H9 (cell line): ENCODE measurements around the gene KCNE4. TPM values are rescaled to one million over a fixed set of nuclear protein-coding genes. Genes with fewer than 3 reads are reported as not detected.

Experiments
- DNase-seq: peaks from one replicate; pipeline ENCODE4 v3.0.0-alpha.2; 2017
- H2AFZ ChIP-seq: one replicate; pipeline ENCODE4 v1.6.1; 2013; ENCODE audit warnings: mild to moderate bottlenecking, low read length, control low read depth, moderate library complexity
- H2AK5ac ChIP-seq: 2 replicates; pipeline ENCODE4 v1.6.1; 2013; ENCODE audit warnings: low read length, control low read depth, mixed read lengths; ENCODE audit not compliant: insufficient read length
- H2BK120ac ChIP-seq: one replicate; pipeline ENCODE4 v1.6.1; 2013; ENCODE audit warnings: low read depth, mild to moderate bottlenecking, low read length, control low read depth, inconsistent platforms; ENCODE audit not compliant: poor library complexity, severe bottlenecking
- H2BK12ac ChIP-seq: 2 replicates; pipeline ENCODE4 v1.6.1; 2013; ENCODE audit warnings: low read length, control low read depth, mixed read lengths, low read depth; ENCODE audit not compliant: insufficient read length
- H2BK15ac ChIP-seq: 2 replicates; pipeline ENCODE4 v1.6.1; 2013; ENCODE audit warnings: low read depth, low read length, control low read depth
- H2BK20ac ChIP-seq: one replicate; pipeline ENCODE4 v1.6.1; 2013; ENCODE audit warnings: low read depth, mild to moderate bottlenecking, low read length, control low read depth, inconsistent platforms; ENCODE audit not compliant: poor library complexity, severe bottlenecking
- H2BK5ac ChIP-seq: 2 replicates; pipeline ENCODE4 v1.6.1; 2013; ENCODE audit warnings: low read length, control low read depth, mixed read lengths; ENCODE audit not compliant: insufficient read length
- H3K14ac ChIP-seq: 2 replicates; pipeline ENCODE4 v1.6.1; 2013; ENCODE audit warnings: low read length, control low read depth; ENCODE audit not compliant: insufficient read depth
- H3K18ac ChIP-seq: 2 replicates; pipeline ENCODE4 v1.6.1; 2013; ENCODE audit warnings: low read depth, mild to moderate bottlenecking, mixed read lengths, low read length, control low read depth; ENCODE audit not compliant: insufficient read length
- H3K23ac ChIP-seq: 2 replicates; pipeline ENCODE4 v1.6.1; 2013; ENCODE audit warnings: low read length, control low read depth, mixed read lengths, low read depth; ENCODE audit not compliant: insufficient read length
- H3K23me2 ChIP-seq: 2 replicates; pipeline ENCODE4 v1.6.1; 2013; ENCODE audit warnings: low read depth, mild to moderate bottlenecking, mixed read lengths, low read length, control low read depth; ENCODE audit not compliant: insufficient read length, poor library complexity, severe bottlenecking
- H3K27ac ChIP-seq: 2 replicates; pipeline ENCODE4 v1.5.1; 2013; ENCODE audit warnings: low read length, control low read depth, mixed read lengths, low read depth; ENCODE audit not compliant: insufficient read length
- H3K27me3 ChIP-seq: 2 replicates; pipeline ENCODE4 v1.6.1; 2013; ENCODE audit warnings: low read length, control low read depth, inconsistent platforms; ENCODE audit not compliant: insufficient read depth
- H3K4ac ChIP-seq: 2 replicates; pipeline ENCODE4 v1.6.1; 2013; ENCODE audit warnings: low read depth, mild to moderate bottlenecking, control low read depth, inconsistent platforms, low read length, moderate library complexity
- H3K4me1 ChIP-seq: 2 replicates; pipeline ENCODE4 v1.6.1; 2013; ENCODE audit warnings: low read length, control low read depth, inconsistent platforms; ENCODE audit not compliant: insufficient read depth
- H3K4me2 ChIP-seq: 2 replicates; pipeline ENCODE4 v1.6.1; 2013; ENCODE audit warnings: low read length, control low read depth, mixed read lengths; ENCODE audit not compliant: insufficient read length, insufficient read depth
- H3K56ac ChIP-seq: 2 replicates; pipeline ENCODE4 v1.6.1; 2013; ENCODE audit warnings: low read depth, mild to moderate bottlenecking, mixed read lengths, low read length, control low read depth; ENCODE audit not compliant: insufficient read length
- H3K79me1 ChIP-seq: 2 replicates; pipeline ENCODE4 v1.6.1; 2013; ENCODE audit warnings: low read depth, mild to moderate bottlenecking, moderate library complexity, low read length, control low read depth, inconsistent platforms; ENCODE audit not compliant: insufficient read depth, poor library complexity, severe bottlenecking
- H3K79me2 ChIP-seq: 2 replicates; pipeline ENCODE4 v1.6.1; 2013; ENCODE audit warnings: low read length, control low read depth, inconsistent platforms; ENCODE audit not compliant: insufficient read depth
- H3K9ac ChIP-seq: 2 replicates; pipeline ENCODE4 v1.6.1; 2013; ENCODE audit warnings: low read length, control low read depth, mixed read lengths; ENCODE audit not compliant: insufficient read length; ENCODE audit errors: extremely low read depth
- H3K9me3 ChIP-seq: one replicate; pipeline ENCODE4 v1.6.1; 2013; ENCODE audit warnings: low read depth, low read length, inconsistent platforms; ENCODE audit not compliant: control insufficient read depth
- H3T11ph ChIP-seq: one replicate; pipeline ENCODE4 v1.6.1; 2013; ENCODE audit warnings: mild to moderate bottlenecking, low read length, control low read depth, inconsistent platforms
- H4K20me1 ChIP-seq: one replicate; pipeline ENCODE4 v1.6.1; 2013; ENCODE audit not compliant: control insufficient read depth, insufficient read length, insufficient read depth
- H4K5ac ChIP-seq: 2 replicates; pipeline ENCODE4 v1.6.1; 2013; ENCODE audit warnings: low read depth, mild to moderate bottlenecking, mixed read lengths, low read length, control low read depth; ENCODE audit not compliant: insufficient read length
- H4K8ac ChIP-seq: replicated peaks from 2 replicates; pipeline ENCODE4 v1.6.1; 2013; ENCODE audit warnings: low read length, control low read depth, mixed read lengths, low read depth; ENCODE audit not compliant: insufficient read length
- H4K91ac ChIP-seq: 2 replicates; pipeline ENCODE4 v1.6.1; 2013; ENCODE audit warnings: low read depth, mild to moderate bottlenecking, moderate library complexity, mixed read lengths, low read length, control low read depth; ENCODE audit not compliant: insufficient read length
- H3K27ac Mint-ChIP-seq, 3 experiments: 2 replicates in 2 of 3; 3 replicates in 1 of 3; pipeline ENCODE4 v1.8.0; 2020 to 2021; ENCODE audit warnings: mixed read lengths in 3 of 3, mild to moderate bottlenecking in 1 of 3, moderate library complexity in 1 of 3
- H3K27me3 Mint-ChIP-seq: 2 replicates; pipeline ENCODE4 v1.8.0; 2021; ENCODE audit warnings: low read depth, mild to moderate bottlenecking, moderate library complexity, mixed read lengths
- H3K36me3 Mint-ChIP-seq, 3 experiments: 2 replicates in 2 of 3; 3 replicates in 1 of 3; pipeline ENCODE4 v1.8.0; 2020 to 2021; ENCODE audit warnings: low read depth in 3 of 3, mixed read lengths in 3 of 3; ENCODE audit not compliant: insufficient read depth in 1 of 3
- H3K4me1 Mint-ChIP-seq, 2 experiments: 2 replicates each; pipeline ENCODE4 v1.8.0; 2020; ENCODE audit warnings: mixed read lengths in 2 of 2
- H3K4me3 Mint-ChIP-seq, 2 experiments: 2 replicates in 1 of 2; 3 replicates in 1 of 2; pipeline ENCODE4 v1.8.0; 2020 to 2021; ENCODE audit warnings: mild to moderate bottlenecking in 2 of 2, mixed read lengths in 2 of 2, moderate library complexity in 1 of 2
- H3K9me3 Mint-ChIP-seq, 2 experiments: 2 replicates in 1 of 2; 3 replicates in 1 of 2; pipeline ENCODE4 v1.8.0; 2020; ENCODE audit warnings: mild to moderate bottlenecking in 2 of 2, mixed read lengths in 2 of 2, moderate library complexity in 1 of 2
- CTCF ChIP-seq: fragments of 200-600 bp; sonication (generic); conservative IDR thresholded peaks from 3 replicates; pipeline ENCODE4 v1.8.0; 2021; ENCODE audit warnings: antibody characterized with exemption, mild to moderate bottlenecking
- WGBS: extraction: QIAGEN DNeasy Blood & Tissue Kit; methylation state at CpG from one replicate; pipeline ENCODE4 v1.1.7; 2013; ENCODE audit warnings: missing lambda C conversion rate, low lambda C conversion rate, mixed read lengths; ENCODE audit not compliant: insufficient read length; ENCODE audit errors: extremely low coverage; 5-methylcytosine and 5-hydroxymethylcytosine counted together
- total RNA-seq: library from RNA; stranded (reverse); gene quantifications from 2 replicates; pipeline ENCODE4 v1.2.1, GENCODE V29; 2021

KCNE4 gene
- total RNA-seq, 1 experiment from 2014 or later = 0.24 TPM

- Histone ChIP-seq H2BK20ac (no peak overlapping the region), H2BK15ac (no peak overlapping the region), H4K20me1 (no peaks in the 10 kb centered on the region), H3T11ph (no peak overlapping the region), H4K5ac (no peak overlapping the region), H3K79me2 (no peaks in the 10 kb centered on the region), H2AK5ac (no peak overlapping the region), H3K79me1 (no peaks in the 10 kb centered on the region), H2BK120ac (no peak overlapping the region), H3K4me1 (no peaks in the 10 kb centered on the region; the same call in 1 of the 2 replicates), H3K4ac (no peak overlapping the region), H2BK12ac (no peak overlapping the region), H2BK5ac (no peak overlapping the region), H3K56ac (no peak overlapping the region), H3K4me2 (no peak overlapping the region), H3K23ac (no peak overlapping the region), H4K8ac (no peak overlapping the region), H3K9me3 (no peaks in the 10 kb centered on the region), H3K27ac (no peak overlapping the region), H3K18ac (no peak overlapping the region), H2AFZ (no peak overlapping the region), H3K23me2 (no peaks in the 10 kb centered on the region), H3K14ac (0 out of 2 replicates have a peak overlapping the region, but pooled peaks have one; percentile 31), H4K91ac (no peak overlapping the region), H3K9ac (no peak overlapping the region), H3K27me3 (no peaks in the 10 kb centered on the region; the same call in 1 of the 2 replicates)
- Mint-ChIP-seq H3K4me3 (no peak overlapping the region), H3K36me3 (no peaks in the 10 kb centered on the region), H3K27me3 (peaks cover 10% of the 10 kb centered on the region; the same call in 1 of the 2 replicates), H3K27ac (no peak overlapping the region), H3K4me1 (peaks cover 34 to 46% of the 10 kb centered on the region in 2 experiments), H3K9me3 (no peaks in the 10 kb centered on the region; a peak in 1 of 5 replicates)
- TF ChIP-seq CTCF = no peak
- no peak for DNase-seq
- no CpG with 5 or more reads among the region's 42 CpGs for WGBS
Observed at GRCh38 chr2:223052548-223053483, 826 bp downstream of the KCNE4 start.
